Progenitor cell of endocrine pancreas (in vitro differentiated cells): ENCODE results near the gene ATXN7L1. TPM values are rescaled to one million over a fixed set of nuclear protein-coding genes. Genes with fewer than 3 reads are reported as not detected.

Source experiments
- DNase-seq: peaks from one replicate; pipeline ENCODE4 v3.0.0; 2021; ENCODE audit warnings: low spot score; ENCODE audit not compliant: unreplicated experiment
- H3K27ac Mint-ChIP-seq: 2 replicates; pipeline ENCODE4 v1.8.0; 2021; ENCODE audit warnings: mild to moderate bottlenecking, moderate library complexity, mixed read lengths
- H3K27me3 Mint-ChIP-seq: 2 replicates; pipeline ENCODE4 v1.8.0; 2021; ENCODE audit warnings: mixed read lengths
- H3K36me3 Mint-ChIP-seq: 2 replicates; pipeline ENCODE4 v1.8.0; 2022; ENCODE audit warnings: mixed read lengths; ENCODE audit not compliant: insufficient read depth
- H3K4me1 Mint-ChIP-seq: 2 replicates; pipeline ENCODE4 v1.8.0; 2021; ENCODE audit warnings: low read depth, mixed read lengths
- H3K4me3 Mint-ChIP-seq: 2 replicates; pipeline ENCODE4 v1.8.0; 2021; ENCODE audit warnings: low read depth, mild to moderate bottlenecking, moderate library complexity, mixed read lengths
- H3K9me3 Mint-ChIP-seq: 2 replicates; pipeline ENCODE4 v1.8.0; 2021; ENCODE audit warnings: low read depth, mixed read lengths
- total RNA-seq: library from RNA; stranded (reverse); gene quantifications from 2 replicates; pipeline ENCODE4 v1.2.1, GENCODE V29; 2021
- TF ChIP-seq, protein P1 (sequence below): fragments of 200-600 bp; sonication (generic); IDR thresholded peaks from one replicate; pipeline ENCODE4 v1.5.0; 2021; ENCODE audit warnings: antibody characterized with exemption, mild to moderate bottlenecking; ENCODE audit not compliant: unreplicated experiment

The ATXN7L1 gene
- total RNA-seq, 1 donor from 2014 or later, result 18.3 TPM

DNA sequence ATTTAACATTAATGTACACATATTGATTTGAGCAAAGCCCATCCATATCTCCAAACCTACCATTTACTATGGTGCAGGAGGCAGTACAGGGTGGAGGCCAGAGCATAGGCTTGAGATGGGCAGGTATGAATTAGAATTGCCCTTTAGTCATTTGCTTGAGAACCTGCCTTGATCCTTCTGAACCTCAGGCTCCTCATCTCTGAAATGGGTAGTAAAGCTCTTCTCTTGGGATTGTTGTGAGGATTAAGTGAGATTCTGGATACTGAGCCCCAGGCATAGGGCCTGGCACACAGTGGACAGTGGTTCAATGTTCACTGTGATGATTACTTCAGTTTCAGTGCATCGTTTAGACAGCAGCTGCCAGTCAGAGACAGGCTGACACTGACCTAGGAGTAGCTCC is 5.0 kb upstream of the ATXN7L1 start:
- Mint-ChIP-seq H3K27me3 (peaks cover 34% of the 10 kb centered on the region), H3K27ac (no peak overlapping the region), H3K4me3 (no peak overlapping the region), H3K36me3 (no peaks in the 10 kb centered on the region), H3K9me3 (no peaks in the 10 kb centered on the region), H3K4me1 (peaks cover 21% of the 10 kb centered on the region)
- TF ChIP-seq, protein P1, sequence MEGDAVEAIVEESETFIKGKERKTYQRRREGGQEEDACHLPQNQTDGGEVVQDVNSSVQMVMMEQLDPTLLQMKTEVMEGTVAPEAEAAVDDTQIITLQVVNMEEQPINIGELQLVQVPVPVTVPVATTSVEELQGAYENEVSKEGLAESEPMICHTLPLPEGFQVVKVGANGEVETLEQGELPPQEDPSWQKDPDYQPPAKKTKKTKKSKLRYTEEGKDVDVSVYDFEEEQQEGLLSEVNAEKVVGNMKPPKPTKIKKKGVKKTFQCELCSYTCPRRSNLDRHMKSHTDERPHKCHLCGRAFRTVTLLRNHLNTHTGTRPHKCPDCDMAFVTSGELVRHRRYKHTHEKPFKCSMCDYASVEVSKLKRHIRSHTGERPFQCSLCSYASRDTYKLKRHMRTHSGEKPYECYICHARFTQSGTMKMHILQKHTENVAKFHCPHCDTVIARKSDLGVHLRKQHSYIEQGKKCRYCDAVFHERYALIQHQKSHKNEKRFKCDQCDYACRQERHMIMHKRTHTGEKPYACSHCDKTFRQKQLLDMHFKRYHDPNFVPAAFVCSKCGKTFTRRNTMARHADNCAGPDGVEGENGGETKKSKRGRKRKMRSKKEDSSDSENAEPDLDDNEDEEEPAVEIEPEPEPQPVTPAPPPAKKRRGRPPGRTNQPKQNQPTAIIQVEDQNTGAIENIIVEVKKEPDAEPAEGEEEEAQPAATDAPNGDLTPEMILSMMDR, result no peak
- DNase-seq, result no peak

DNA sequence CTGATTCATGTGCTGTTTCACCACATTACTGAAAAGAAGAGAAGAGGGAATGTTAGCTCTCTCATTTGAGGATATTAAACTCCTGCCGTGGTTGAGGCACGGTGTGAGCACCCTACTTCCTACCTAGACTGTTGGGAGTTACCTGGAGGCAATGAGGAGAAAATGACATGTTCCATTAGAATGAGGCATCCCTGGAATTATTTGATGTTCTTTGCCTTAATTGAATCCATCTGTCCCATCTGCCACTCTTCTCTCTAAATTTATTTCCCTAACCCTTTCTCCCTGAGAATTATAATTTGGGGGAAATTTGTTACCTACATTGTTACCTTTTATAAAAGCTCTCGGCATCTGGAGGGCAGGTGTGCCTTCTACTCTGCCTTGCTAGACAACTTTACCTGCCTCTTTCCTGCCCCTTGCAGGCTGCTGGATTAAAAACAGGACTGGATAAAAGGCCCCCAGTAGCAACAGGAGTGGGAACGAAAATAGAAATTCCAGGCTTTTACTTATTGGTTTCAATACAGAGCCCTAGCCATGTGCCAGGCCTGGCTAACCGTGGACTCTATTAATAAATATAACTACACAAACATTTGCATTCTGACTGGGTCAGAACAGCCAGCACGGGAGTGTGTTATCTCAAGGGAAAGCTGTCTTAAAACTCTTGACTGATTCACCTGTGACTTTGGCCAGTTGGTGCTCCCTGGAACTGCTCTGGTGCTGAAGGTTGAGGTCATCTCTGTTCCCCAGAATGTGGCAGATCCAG is 4.4 kb upstream of the ATXN7L1 start:
- TF ChIP-seq, protein P1, result no peak
- Mint-ChIP-seq H3K36me3 (no peaks in the 10 kb centered on the region), H3K27me3 (peaks cover 34% of the 10 kb centered on the region), H3K4me1 (peaks cover 25% of the 10 kb centered on the region), H3K9me3 (no peaks in the 10 kb centered on the region), H3K4me3 (no peak overlapping the region), H3K27ac (no peak overlapping the region)
- no peak for DNase-seq

DNA sequence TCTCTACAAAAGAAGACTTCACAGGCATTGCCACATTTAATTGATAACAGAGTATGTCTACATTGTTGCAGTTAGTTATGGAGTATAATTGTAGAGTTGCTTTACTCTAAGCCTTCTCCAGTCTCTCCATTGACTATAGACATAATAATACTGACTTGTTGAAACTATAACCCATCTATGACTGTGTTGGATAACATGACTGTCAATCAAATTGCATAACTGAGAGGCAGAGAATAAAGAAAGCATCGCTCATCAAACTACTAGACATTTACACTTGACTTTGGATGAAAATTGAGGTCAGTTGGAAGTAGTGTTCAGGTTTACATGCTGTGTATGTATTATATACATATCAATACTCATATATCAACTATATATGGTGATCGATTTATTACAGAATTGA is 3.4 kb upstream of the ATXN7L1 start:
- no peak for DNase-seq
- Mint-ChIP-seq H3K27ac (no peak overlapping the region), H3K9me3 (no peaks in the 10 kb centered on the region), H3K36me3 (no peaks in the 10 kb centered on the region), H3K4me1 (peaks cover 27% of the 10 kb centered on the region), H3K27me3 (peaks cover 34% of the 10 kb centered on the region), H3K4me3 (no peak overlapping the region)
- TF ChIP-seq, protein P1, result no peak

DNA sequence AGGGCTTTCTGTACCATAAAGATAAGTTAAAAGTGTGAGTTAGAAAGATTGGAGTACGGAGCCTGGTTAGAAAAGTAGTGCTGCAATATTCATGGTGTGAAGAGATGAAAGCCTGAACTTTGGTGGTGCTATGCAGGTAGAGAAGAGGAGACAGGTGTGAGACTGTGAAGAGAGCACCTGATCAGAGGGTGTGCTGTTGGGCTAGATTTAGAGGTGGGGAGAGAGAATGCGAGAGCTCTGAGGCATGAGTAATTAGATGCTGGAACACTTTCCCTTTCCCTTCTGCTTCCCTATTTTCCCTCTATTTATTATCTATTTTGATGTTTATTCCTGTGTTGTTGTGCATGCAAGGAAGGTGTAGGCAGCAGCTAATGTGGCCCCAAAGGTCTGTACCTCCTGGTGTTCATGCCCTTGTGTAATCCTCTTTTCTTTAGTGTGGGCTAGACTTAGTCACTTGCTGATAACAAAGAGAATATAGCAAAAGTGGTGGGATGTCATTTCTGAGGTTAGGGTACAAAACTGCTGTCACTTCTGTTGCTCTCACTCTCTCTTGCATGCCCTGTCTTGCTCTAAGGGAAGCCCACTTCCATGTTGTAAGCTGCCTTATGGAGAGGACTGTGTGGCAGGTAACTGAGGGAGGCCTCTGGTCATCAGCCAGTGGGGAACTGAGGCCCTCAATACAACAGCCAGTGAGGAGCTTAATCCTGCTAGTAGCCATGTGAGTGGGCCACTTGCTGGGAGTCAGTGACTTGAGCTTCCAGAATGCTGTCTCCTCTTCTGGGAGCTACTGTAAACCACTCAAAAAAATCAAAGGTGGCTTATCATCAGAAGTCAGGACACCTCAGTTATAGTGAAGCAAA is 2.6 kb upstream of the ATXN7L1 start:
- Mint-ChIP-seq H3K36me3 (no peaks in the 10 kb centered on the region), H3K9me3 (no peaks in the 10 kb centered on the region), H3K4me1 (peaks cover 27% of the 10 kb centered on the region), H3K4me3 (peak overlapping the region; percentile 86), H3K27me3 (peaks cover 34% of the 10 kb centered on the region), H3K27ac (no peak overlapping the region)
- TF ChIP-seq, protein P1, result no peak
- DNase-seq, result no peak

DNA sequence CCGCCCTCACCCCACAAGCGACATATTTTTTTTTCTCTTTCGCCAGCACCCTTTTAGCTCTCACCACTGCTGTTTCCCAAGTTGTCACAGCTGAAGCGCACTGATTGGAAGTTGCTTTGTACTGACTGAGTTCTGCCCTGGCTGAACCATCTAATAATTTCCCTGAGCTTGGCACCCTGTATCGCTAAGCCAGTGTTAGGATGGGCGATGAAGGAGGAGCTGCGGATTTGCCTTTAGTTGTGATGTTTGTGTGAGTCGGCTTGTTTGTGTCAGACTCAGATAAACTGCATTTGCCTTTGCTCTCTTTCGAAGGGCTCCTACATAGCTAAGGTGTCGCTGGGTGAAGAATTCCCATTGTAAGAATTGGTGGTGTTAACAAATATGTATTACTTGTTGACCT is 1.3 kb upstream of the ATXN7L1 start:
- Mint-ChIP-seq H3K27ac (peak overlapping the region; percentile 23), H3K4me1 (peaks cover 27% of the 10 kb centered on the region), H3K36me3 (peaks cover 3% of the 10 kb centered on the region), H3K27me3 (peaks cover 34% of the 10 kb centered on the region), H3K9me3 (no peaks in the 10 kb centered on the region), H3K4me3 (peak overlapping the region; percentile 86)
- TF ChIP-seq, protein P1, result no peak
- DNase-seq, result no peak
